ENCODE data around the gene TMEM218.
"Not testable (repeated sequence)": the region's sequence is repeated elsewhere in the genome, so short reads cannot be mapped to it uniquely, and the experiment has no call there.

Gene TMEM218

GRCh38 chr11:125090151-125090550 lies 21.3 kb downstream of the TMEM218 start:
- DNase-seq (ENCODE audit: low spot score), result not testable (repeated sequence)

- not testable (repeated sequence) for DNase-seq (ENCODE audit: low spot score)
These were observed 21.9 kb downstream of the TMEM218 start for GRCh38 chr11:125089481-125089880.

GRCh38 chr11:125088576-125089455 lies 22.6 kb downstream of the TMEM218 start:
- no peak for DNase-seq (ENCODE audit: low spot score)

GRCh38 chr11:125088123-125088522 lies 23.3 kb downstream of the TMEM218 start:
- no peak for DNase-seq (ENCODE audit: low spot score)

- no peak for DNase-seq (ENCODE audit: low spot score)
These were observed 24.7 kb downstream of the TMEM218 start for GRCh38 chr11:125086633-125087296.

GRCh38 chr11:125085301-125086081 lies 25.9 kb downstream of the TMEM218 start:
- DNase-seq (ENCODE audit: low spot score), result no peak

- no peak for DNase-seq (ENCODE audit: low spot score)
These were observed 26.6 kb downstream of the TMEM218 start for GRCh38 chr11:125084761-125085231.

GRCh38 chr11:125084057-125084416 lies 27.4 kb downstream of the TMEM218 start:
- no peak for DNase-seq (ENCODE audit: low spot score)

- DNase-seq (ENCODE audit: low spot score), result no peak
These were observed 27.9 kb downstream of the TMEM218 start for GRCh38 chr11:125083312-125084056.

- DNase-seq (ENCODE audit: low spot score), result no peak
These were observed 28.7 kb downstream of the TMEM218 start for GRCh38 chr11:125082611-125083311.

GRCh38 chr11:125082040-125082439 lies 29.4 kb downstream of the TMEM218 start:
- no peak for DNase-seq (ENCODE audit: low spot score)

GRCh38 chr11:125081098-125081798 lies 30.2 kb downstream of the TMEM218 start:
- no peak for DNase-seq (ENCODE audit: low spot score)

GRCh38 chr11:125080531-125080911 lies 30.9 kb downstream of the TMEM218 start:
- no peak for DNase-seq (ENCODE audit: low spot score)

- DNase-seq (ENCODE audit: low spot score), result no peak
These were observed 31.4 kb downstream of the TMEM218 start for GRCh38 chr11:125079878-125080530.

- no peak for DNase-seq (ENCODE audit: low spot score)
These were observed 32.1 kb downstream of the TMEM218 start for GRCh38 chr11:125079151-125079877.

GRCh38 chr11:125078516-125079140 lies 32.8 kb downstream of the TMEM218 start:
- DNase-seq (ENCODE audit: low spot score), result no peak

- DNase-seq (ENCODE audit: low spot score), result no peak
These were observed 33.4 kb downstream of the TMEM218 start for GRCh38 chr11:125078016-125078415.

GRCh38 chr11:125076378-125076945 lies 35.0 kb downstream of the TMEM218 start:
- no peak for DNase-seq (ENCODE audit: low spot score)

Data from cerebellar cortex (tissue), 1 donor.